Thoracic aorta (tissue), 2 donors: ENCODE data around the gene PTRH1. TPM values are rescaled to one million over a fixed set of nuclear protein-coding genes. Genes with fewer than 3 reads are reported as not detected.

Source experiments
- ATAC-seq: fragments of 150-250 bp; one replicate; pipeline ENCODE4 v1.8.0; 2017; ENCODE audit warnings: low read depth; ENCODE audit not compliant: insufficient number of reproducible peaks, low FRiP score
- DNase-seq: peaks from one replicate; pipeline ENCODE4 v3.0.0-alpha.2; 2020; ENCODE audit warnings: low spot score
- H3K27ac ChIP-seq, 2 donors: fragments of 200-600 bp; sonication (generic); 1 replicate in 1 of 2; 2 replicates in 1 of 2; pipeline ENCODE4 v1.5.1; 2016; ENCODE audit warnings: mild to moderate bottlenecking in 2 of 2, moderate library complexity in 2 of 2
- H3K27me3 ChIP-seq: fragments of 200-600 bp; sonication (generic); replicated peaks from 2 replicates; pipeline ENCODE4 v1.6.0; 2016; ENCODE audit warnings: mild to moderate bottlenecking; ENCODE audit not compliant: insufficient read depth
- H3K36me3 ChIP-seq: fragments of 200-600 bp; sonication (generic); one replicate; pipeline ENCODE4 v1.5.1; 2016
- H3K4me1 ChIP-seq, 2 donors: fragments of 200-600 bp; sonication (generic); 1 replicate in 1 of 2; 2 replicates in 1 of 2; pipeline versions ENCODE4 v1.5.1 to v1.6.0; 2016; ENCODE audit warnings: low read depth in 2 of 2, mild to moderate bottlenecking in 1 of 2; ENCODE audit not compliant: control insufficient read depth in 1 of 2
- H3K4me3 ChIP-seq: fragments of 200-600 bp; sonication (generic); 2 replicates; pipeline ENCODE4 v1.5.1; 2016; ENCODE audit warnings: mild to moderate bottlenecking
- H3K9me3 ChIP-seq: fragments of 200-600 bp; sonication (generic); 2 replicates; pipeline ENCODE4 v1.5.1; 2016
- CTCF ChIP-seq: fragments of 200-600 bp; sonication (generic); IDR thresholded peaks from one replicate; pipeline ENCODE4 v1.5.1; 2019; ENCODE audit warnings: antibody characterized with exemption
- total RNA-seq, 2 donors: library from RNA; depleted of rRNA; stranded (reverse); fragments of >200 nt; gene quantifications; one replicate each; pipeline versions ENCODE4 v1.1.0 to v1.2.3, GENCODE V29; 2016

PTRH1 gene
- total RNA-seq, 2 donors from 2014 or later: 9.3 to 25.9 TPM

- TF ChIP-seq CTCF: no peak
- Histone ChIP-seq H3K27ac (no peak overlapping the region), H3K36me3 (no peaks in the 10 kb centered on the region), H3K4me3 (no peak overlapping the region), H3K4me1 (peaks cover 6 to 15% of the 10 kb centered on the region in 2 donors), H3K9me3 (no peaks in the 10 kb centered on the region), H3K27me3 (no peaks in the 10 kb centered on the region)
- no peak for DNase-seq
- ATAC-seq: no peak
These were observed 5.9 kb upstream of the PTRH1 start for GRCh38 chr9:127721391-127721821.

GRCh38 chr9:127720865-127721227, 5.4 kb upstream of the PTRH1 start:
- H3K27ac ChIP-seq: no peak overlapping the region
- H3K4me1 ChIP-seq: peaks cover 10 to 20% of the 10 kb centered on the region in 2 donors
- no peaks in the 10 kb centered on the region for H3K9me3 ChIP-seq
- ATAC-seq: no peak
- H3K4me3 ChIP-seq: no peak overlapping the region
- H3K36me3 ChIP-seq: no peaks in the 10 kb centered on the region
- no peak for TF ChIP-seq CTCF
- no peak for DNase-seq
- H3K27me3 ChIP-seq: no peaks in the 10 kb centered on the region

GRCh38 chr9:127720031-127720864, 4.8 kb upstream of the PTRH1 start:
- H3K36me3 ChIP-seq: no peaks in the 10 kb centered on the region
- no peaks in the 10 kb centered on the region for H3K9me3 ChIP-seq
- H3K27me3 ChIP-seq: no peaks in the 10 kb centered on the region
- ATAC-seq (no peak), DNase-seq (no peak)
- H3K27ac ChIP-seq: no peak overlapping the region
- no peak for TF ChIP-seq CTCF
- peaks cover 10 to 20% of the 10 kb centered on the region in 2 donors for H3K4me1 ChIP-seq
- H3K4me3 ChIP-seq: no peak overlapping the region

GRCh38 chr9:127717766-127718165, 2.3 kb upstream of the PTRH1 start:
- Histone ChIP-seq H3K36me3 (no peaks in the 10 kb centered on the region), H3K27ac (no peak overlapping the region), H3K4me3 (no peak overlapping the region), H3K27me3 (no peaks in the 10 kb centered on the region), H3K4me1 (peaks cover 7 to 13% of the 10 kb centered on the region in 2 donors), H3K9me3 (no peaks in the 10 kb centered on the region)
- no peak for DNase-seq
- ATAC-seq: no peak
- no peak for TF ChIP-seq CTCF

GRCh38 chr9:127716412-127716811, 949 bp upstream of the PTRH1 start:
- TF ChIP-seq CTCF: no peak
- ATAC-seq (no peak), DNase-seq (no peak)
- no peaks in the 10 kb centered on the region for H3K36me3 ChIP-seq
- peaks cover 7 to 13% of the 10 kb centered on the region in 2 donors for H3K4me1 ChIP-seq
- peak overlapping the region; percentile 68 to 81 for H3K27ac ChIP-seq
- H3K4me3 ChIP-seq: peak overlapping the region; percentile 99
- H3K27me3 ChIP-seq: no peaks in the 10 kb centered on the region
- no peaks in the 10 kb centered on the region for H3K9me3 ChIP-seq
